Vagina (tissue), 2 donors: Measurements from ENCODE around the gene PRR5L. TPM values are rescaled to one million over a fixed set of nuclear protein-coding genes. Genes with fewer than 3 reads are reported as not detected.

Source experiments
- DNase-seq, 2 donors: peaks; one replicate each; pipeline ENCODE4 v3.0.0-alpha.2; 2017; ENCODE audit errors: extremely low spot score in 2 of 2
- H3K27ac ChIP-seq: fragments of 200-600 bp; sonication (generic); one replicate; pipeline ENCODE4 v1.5.1; 2019
- H3K27me3 ChIP-seq: fragments of 200-600 bp; sonication (generic); one replicate; pipeline ENCODE4 v1.5.1; 2019
- H3K36me3 ChIP-seq, 2 donors: fragments of 200-600 bp; sonication (generic); one replicate each; pipeline ENCODE4 v1.5.1; 2017 to 2019
- H3K4me1 ChIP-seq: fragments of 200-600 bp; sonication (generic); one replicate; pipeline ENCODE4 v1.5.1; 2019
- H3K4me3 ChIP-seq, 2 donors: fragments of 200-600 bp; sonication (generic); 1 replicate in 1 of 2; 2 replicates in 1 of 2; pipeline ENCODE4 v1.5.1; 2016 to 2019
- H3K9me3 ChIP-seq: fragments of 200-600 bp; sonication (generic); one replicate; pipeline ENCODE4 v1.5.1; 2019
- CTCF ChIP-seq, 3 experiments: fragments of 450-650 bp in 2 of 3; fragments of 200-600 bp in 1 of 3; sonication (generic) in 1 of 3; IDR thresholded peaks; one replicate each; pipeline ENCODE4 v1.5.1; 2017 to 2019; ENCODE audit warnings: antibody characterized with exemption in 3 of 3, mild to moderate bottlenecking in 2 of 3, moderate library complexity in 2 of 3
- POLR2A ChIP-seq, 2 donors: fragments of 450-650 bp; IDR thresholded peaks; one replicate each; pipeline ENCODE4 v1.6.1; 2017; ENCODE audit warnings: antibody characterized with exemption in 2 of 2, mild to moderate bottlenecking in 2 of 2, moderate library complexity in 2 of 2
- POLR2AphosphoS5 ChIP-seq, 2 donors: sonication (generic); formaldehyde crosslinking; IDR thresholded peaks; one replicate each; pipeline ENCODE4 v1.9.0; 2017; ENCODE audit warnings: antibody characterized with exemption in 2 of 2, mild to moderate bottlenecking in 2 of 2, low read depth in 1 of 2; ENCODE audit not compliant: insufficient read depth in 1 of 2
- intact Hi-C: fragments of 100-400 bp; cut with DNase I; formaldehyde crosslinking; loops from one replicate; pipeline ENCODE4 v1.15.1; 2023
- total RNA-seq: library from RNA; depleted of rRNA; stranded (reverse); fragments of >200 nt; gene quantifications from one replicate; pipeline ENCODE4 v1.2.3, GENCODE V29; 2016

The PRR5L gene
- total RNA-seq, 1 donor from 2014 or later: 27.5 TPM

DNA sequence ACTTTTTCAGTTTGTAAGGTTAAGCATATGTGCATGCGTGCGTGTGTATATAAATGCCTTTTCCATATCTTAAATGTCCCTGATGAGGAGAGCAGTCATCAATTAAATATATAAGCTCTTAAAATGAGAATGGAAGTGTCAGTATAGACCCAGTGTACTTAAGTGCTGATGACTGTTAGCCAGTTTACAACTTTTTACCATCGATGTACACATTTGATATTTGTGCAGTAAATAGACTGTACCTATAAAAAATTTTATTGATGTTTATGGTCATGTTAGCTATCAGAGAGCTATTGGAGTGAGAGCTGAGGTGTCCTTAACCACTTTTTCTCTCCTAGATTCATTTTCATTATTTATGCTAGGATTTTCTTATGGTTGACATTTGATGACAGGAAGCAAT is 168.6 kb downstream of the PRR5L start:
- Histone ChIP-seq H3K4me1 (no peaks in the 10 kb centered on the region), H3K27ac (no peak overlapping the region), H3K36me3 (peaks cover 0 to 5% of the 10 kb centered on the region in 2 donors), H3K27me3 (no peaks in the 10 kb centered on the region), H3K4me3 (no peak overlapping the region), H3K9me3 (no peaks in the 10 kb centered on the region)
- intact Hi-C loops: no loop called here
- TF ChIP-seq CTCF (IDR thresholded peaks at IDR 0.05): no peak
- no peak for TF ChIP-seq POLR2AphosphoS5 (IDR thresholded peaks at IDR 0.05; ENCODE audit: insufficient read depth in 1 of 2, low read depth in 1 of 2)
- no peak for TF ChIP-seq POLR2A (IDR thresholded peaks at IDR 0.05)
- no peak for DNase-seq

- Histone ChIP-seq H3K4me3 (no peak overlapping the region), H3K27me3 (no peaks in the 10 kb centered on the region), H3K27ac (no peak overlapping the region), H3K36me3 (peaks cover 0 to 5% of the 10 kb centered on the region in 2 donors), H3K4me1 (peaks cover 6% of the 10 kb centered on the region), H3K9me3 (no peaks in the 10 kb centered on the region)
- no peak for DNase-seq
- intact Hi-C loops: no loop called here
- no peak for TF ChIP-seq POLR2AphosphoS5 (IDR thresholded peaks at IDR 0.05; ENCODE audit: insufficient read depth in 1 of 2, low read depth in 1 of 2)
- TF ChIP-seq CTCF (IDR thresholded peaks at IDR 0.05): no peak
- TF ChIP-seq POLR2A (IDR thresholded peaks at IDR 0.05): no peak
These were observed 169.5 kb downstream of the PRR5L start for GRCh38 chr11:36465449-36466163.

DNA sequence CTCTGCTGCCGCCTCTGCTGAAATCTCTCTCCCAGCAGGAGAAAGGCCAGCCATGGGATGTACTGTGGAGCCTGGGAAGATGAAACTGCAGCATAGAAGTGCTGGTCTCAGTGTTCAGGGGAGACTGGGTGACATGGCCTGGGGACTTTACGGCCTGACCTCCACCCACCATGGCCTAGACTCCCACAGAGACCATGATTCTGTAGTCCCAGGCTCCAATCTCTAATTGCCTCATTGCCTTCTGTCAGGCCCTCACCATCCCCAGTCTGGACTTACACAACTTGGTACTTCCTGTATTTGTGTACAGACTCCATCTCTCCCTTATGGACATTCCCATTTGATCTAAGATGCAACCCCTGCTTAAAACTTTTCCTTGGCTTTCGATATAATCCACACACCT is 170.9 kb downstream of the PRR5L start:
- Histone ChIP-seq H3K27ac (no peak overlapping the region), H3K36me3 (peaks cover 0 to 5% of the 10 kb centered on the region in 2 donors), H3K4me1 (peaks cover 8% of the 10 kb centered on the region), H3K27me3 (no peaks in the 10 kb centered on the region), H3K9me3 (no peaks in the 10 kb centered on the region), H3K4me3 (no peak overlapping the region)
- intact Hi-C loops: no loop called here
- TF ChIP-seq POLR2AphosphoS5 (IDR thresholded peaks at IDR 0.05; ENCODE audit: insufficient read depth in 1 of 2, low read depth in 1 of 2) (no peak), POLR2A (IDR thresholded peaks at IDR 0.05) (no peak), CTCF (IDR thresholded peaks at IDR 0.05) (no peak)
- no peak for DNase-seq

DNA sequence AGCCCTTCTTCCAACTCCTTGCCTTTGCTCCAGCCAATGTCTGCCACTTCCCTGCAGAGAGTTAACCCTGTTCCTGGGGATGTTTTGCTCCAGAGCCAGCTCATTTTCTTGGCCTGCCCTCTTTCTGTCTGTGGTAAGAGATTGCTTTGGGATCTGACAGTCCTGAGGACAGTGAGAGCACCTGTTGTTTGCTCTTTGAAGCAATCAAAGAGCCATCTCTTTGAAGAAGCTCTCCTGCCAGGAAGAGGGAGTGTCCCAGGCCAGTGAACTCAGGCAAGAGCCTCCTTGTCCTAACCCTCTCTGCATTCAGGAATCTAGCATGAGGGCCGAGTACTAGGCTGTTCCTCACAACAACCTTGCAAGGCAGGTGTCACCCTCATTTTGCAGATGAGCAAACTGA is 171.8 kb downstream of the PRR5L start:
- no peaks in the 10 kb centered on the region for H3K36me3 ChIP-seq
- no peak for DNase-seq
- no peak overlapping the region for H3K27ac ChIP-seq
- no peaks in the 10 kb centered on the region for H3K9me3 ChIP-seq
- H3K4me1 ChIP-seq: peaks cover 8% of the 10 kb centered on the region
- TF ChIP-seq POLR2AphosphoS5 (IDR thresholded peaks at IDR 0.05; ENCODE audit: insufficient read depth in 1 of 2, low read depth in 1 of 2) (no peak), POLR2A (IDR thresholded peaks at IDR 0.05) (no peak), CTCF (IDR thresholded peaks at IDR 0.05) (no peak)
- no peak overlapping the region for H3K4me3 ChIP-seq
- intact Hi-C loops: no loop called here
- H3K27me3 ChIP-seq: no peaks in the 10 kb centered on the region

DNA sequence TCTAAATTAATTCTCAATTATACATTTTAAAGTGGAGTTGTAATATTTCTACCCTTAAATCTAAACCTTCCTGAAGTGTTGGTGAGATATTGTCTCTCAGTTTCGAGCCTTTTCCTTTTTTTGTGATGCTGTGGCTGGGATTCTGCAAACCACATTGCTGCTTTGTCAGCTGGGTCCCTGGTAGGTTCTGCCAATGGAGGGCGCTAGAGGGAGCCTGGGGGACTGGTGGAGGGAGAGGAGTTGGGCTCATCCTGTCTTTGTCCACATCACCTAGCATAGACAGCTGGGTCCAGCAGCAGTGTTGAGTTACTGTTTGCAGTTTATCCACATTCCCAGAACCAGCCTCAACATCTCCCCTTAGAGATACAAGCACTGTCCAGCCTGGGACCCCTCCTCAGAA is 173.0 kb downstream of the PRR5L start:
- TF ChIP-seq CTCF (IDR thresholded peaks at IDR 0.05) (no peak), POLR2A (IDR thresholded peaks at IDR 0.05) (no peak), POLR2AphosphoS5 (IDR thresholded peaks at IDR 0.05; ENCODE audit: insufficient read depth in 1 of 2, low read depth in 1 of 2) (no peak)
- H3K27me3 ChIP-seq: no peaks in the 10 kb centered on the region
- DNase-seq: no peak
- no peak overlapping the region for H3K27ac ChIP-seq
- no peaks in the 10 kb centered on the region for H3K9me3 ChIP-seq
- H3K36me3 ChIP-seq: no peaks in the 10 kb centered on the region
- no peak overlapping the region for H3K4me3 ChIP-seq
- H3K4me1 ChIP-seq: peaks cover 8% of the 10 kb centered on the region
- intact Hi-C loops: no loop called here
